Measurements from ENCODE around the gene MYT1. TPM values are rescaled to one million over a fixed set of nuclear protein-coding genes. Genes with fewer than 3 reads are reported as not detected.
"Not testable (repeated sequence)": the region's sequence is repeated elsewhere in the genome, so short reads cannot be mapped to it uniquely, and the experiment has no call there.

Gene MYT1
- total RNA-seq (0.09 TPM), polyA plus RNA-seq (ENCODE audit: insufficient read depth in 1 of 8, insufficient read length in 8 of 8, low replicate concordance in 1 of 8) (under 1 TPM; 0.04 to 0.30 (median 0.09) TPM)
- long read RNA-seq, donor 1: 0 reads
- long read RNA-seq, donor 2: 0 reads
- long read RNA-seq, donor 3: 0 reads
- long read RNA-seq, donor 4: 0 reads
- long read RNA-seq, donor 5: 0 reads
- long read RNA-seq, donor 6: 0 reads
- long read RNA-seq, donor 7: 0 reads
- long read RNA-seq, donor 8: 0 reads
- long read RNA-seq, donor 9: 0 reads
- long read RNA-seq, donor 10: 0 reads
- long read RNA-seq, donor 11: 0 reads

GRCh38 chr20:64164123-64164836, at the start of gene MYT1:
MYT1 (plus strand) TSS chr20:64164452; CDS start chr20:64198862, 34,410 bp downstream.
- Histone ChIP-seq H3K36me3 (ENCODE audit: control insufficient read depth, insufficient read depth, low read length) (no peaks in the 10 kb centered on the region), H3K27ac (ENCODE audit: low read length) (no peak within 1 kb of the TSS), H3K27me3 (ENCODE audit: control insufficient read depth, insufficient read depth, low read length) (peaks cover 64% of the 10 kb centered on the region), H3K4me1 (ENCODE audit: control insufficient read depth, insufficient read depth, low read length) (no peaks in the 10 kb centered on the region), H3K9me3 (replicated peaks; ENCODE audit: control insufficient read depth, low read depth, low read length) (no peaks in the 10 kb centered on the region), H3K4me3 (ENCODE audit: low read length) (no peak within 1 kb of the TSS)
- no peak for DNase-seq
- WGBS (ENCODE audit: insufficient coverage): 66% methylated on average over 14 of the region's 21 CpGs

GRCh38 chr20:64115171-64115911, 48.9 kb upstream of the MYT1 start:
- H3K4me1 ChIP-seq (ENCODE audit: control insufficient read depth, insufficient read depth, low read length): peaks cover 4% of the 10 kb centered on the region
- no peaks in the 10 kb centered on the region for H3K36me3 ChIP-seq (ENCODE audit: control insufficient read depth, insufficient read depth, low read length)
- 73% methylated on average over 9 of the region's 14 CpGs for WGBS (ENCODE audit: insufficient coverage)
- H3K27ac ChIP-seq (ENCODE audit: low read length): no peak overlapping the region
- peaks cover 5% of the 10 kb centered on the region for H3K27me3 ChIP-seq (ENCODE audit: control insufficient read depth, insufficient read depth, low read length)
- no peak overlapping the region for H3K4me3 ChIP-seq (ENCODE audit: low read length)
- H3K9me3 ChIP-seq (replicated peaks; ENCODE audit: control insufficient read depth, low read depth, low read length): no peaks in the 10 kb centered on the region
- no peak for DNase-seq

GRCh38 chr20:64116016-64116415, 48.2 kb upstream of the MYT1 start:
- peaks cover 5% of the 10 kb centered on the region for H3K4me1 ChIP-seq (ENCODE audit: control insufficient read depth, insufficient read depth, low read length)
- 68% methylated on average over 17 of the region's 21 CpGs for WGBS (ENCODE audit: insufficient coverage)
- no peaks in the 10 kb centered on the region for H3K9me3 ChIP-seq (replicated peaks; ENCODE audit: control insufficient read depth, low read depth, low read length)
- H3K27me3 ChIP-seq (ENCODE audit: control insufficient read depth, insufficient read depth, low read length): peaks cover 6% of the 10 kb centered on the region
- no peak for DNase-seq
- H3K4me3 ChIP-seq (ENCODE audit: low read length): no peak overlapping the region
- H3K36me3 ChIP-seq (ENCODE audit: control insufficient read depth, insufficient read depth, low read length): no peaks in the 10 kb centered on the region
- H3K27ac ChIP-seq (ENCODE audit: low read length): no peak overlapping the region

- no peak for DNase-seq
Measured at GRCh38 chr20:64116541-64117431, 47.5 kb upstream of the MYT1 start.

GRCh38 chr20:64117432-64117777, 46.8 kb upstream of the MYT1 start:
- H3K4me3 ChIP-seq (ENCODE audit: low read length); DNase-seq; H3K4me1 ChIP-seq (ENCODE audit: control insufficient read depth, insufficient read depth, low read length); H3K9me3 ChIP-seq (replicated peaks; ENCODE audit: control insufficient read depth, low read depth, low read length); H3K27ac ChIP-seq (ENCODE audit: low read length); H3K27me3 ChIP-seq (ENCODE audit: control insufficient read depth, insufficient read depth, low read length); H3K36me3 ChIP-seq (ENCODE audit: control insufficient read depth, insufficient read depth, low read length): not testable (repeated sequence)
- 92% methylated on average over 2 of the region's 6 CpGs for WGBS (ENCODE audit: insufficient coverage)

More at GRCh38 chr20:64116541-64117431, 47.5 kb upstream of the MYT1 start:
- H3K36me3 ChIP-seq (ENCODE audit: control insufficient read depth, insufficient read depth, low read length): no peaks in the 10 kb centered on the region
- H3K4me1 ChIP-seq (ENCODE audit: control insufficient read depth, insufficient read depth, low read length): peaks cover 5% of the 10 kb centered on the region
- H3K27me3 ChIP-seq (ENCODE audit: control insufficient read depth, insufficient read depth, low read length): peaks cover 11% of the 10 kb centered on the region
- H3K9me3 ChIP-seq (replicated peaks; ENCODE audit: control insufficient read depth, low read depth, low read length): no peaks in the 10 kb centered on the region
- H3K27ac ChIP-seq (ENCODE audit: low read length): no peak overlapping the region
- WGBS (ENCODE audit: insufficient coverage): 64% methylated on average over 10 of the region's 17 CpGs
- H3K4me3 ChIP-seq (ENCODE audit: low read length): no peak overlapping the region

- Histone ChIP-seq H3K27me3 (ENCODE audit: control insufficient read depth, insufficient read depth, low read length) (peaks cover 13% of the 10 kb centered on the region), H3K4me3 (ENCODE audit: low read length) (no peak overlapping the region), H3K9me3 (replicated peaks; ENCODE audit: control insufficient read depth, low read depth, low read length) (no peaks in the 10 kb centered on the region), H3K4me1 (ENCODE audit: control insufficient read depth, insufficient read depth, low read length) (peaks cover 5% of the 10 kb centered on the region), H3K27ac (ENCODE audit: low read length) (no peak overlapping the region), H3K36me3 (ENCODE audit: control insufficient read depth, insufficient read depth, low read length) (no peaks in the 10 kb centered on the region)
- no peak for DNase-seq
- WGBS (ENCODE audit: insufficient coverage): 52% methylated on average over 3 of the region's 8 CpGs
Measured at GRCh38 chr20:64119301-64119680, 45.0 kb upstream of the MYT1 start.

GRCh38 chr20:64119681-64120341, 44.4 kb upstream of the MYT1 start:
- H3K9me3 ChIP-seq (replicated peaks; ENCODE audit: control insufficient read depth, low read depth, low read length): no peaks in the 10 kb centered on the region
- 61% methylated on average over 12 of the region's 14 CpGs for WGBS (ENCODE audit: insufficient coverage)
- H3K36me3 ChIP-seq (ENCODE audit: control insufficient read depth, insufficient read depth, low read length): no peaks in the 10 kb centered on the region
- no peak overlapping the region for H3K4me3 ChIP-seq (ENCODE audit: low read length)
- peaks cover 13% of the 10 kb centered on the region for H3K27me3 ChIP-seq (ENCODE audit: control insufficient read depth, insufficient read depth, low read length)
- peaks cover 5% of the 10 kb centered on the region for H3K4me1 ChIP-seq (ENCODE audit: control insufficient read depth, insufficient read depth, low read length)
- DNase-seq: no peak
- H3K27ac ChIP-seq (ENCODE audit: low read length): no peak overlapping the region

- no peak overlapping the region for H3K4me3 ChIP-seq (ENCODE audit: low read length)
- WGBS (ENCODE audit: insufficient coverage): 79% methylated on average over 8 of the region's 12 CpGs
- H3K27me3 ChIP-seq (ENCODE audit: control insufficient read depth, insufficient read depth, low read length): peaks cover 11% of the 10 kb centered on the region
- no peaks in the 10 kb centered on the region for H3K9me3 ChIP-seq (replicated peaks; ENCODE audit: control insufficient read depth, low read depth, low read length)
- no peaks in the 10 kb centered on the region for H3K36me3 ChIP-seq (ENCODE audit: control insufficient read depth, insufficient read depth, low read length)
- DNase-seq: no peak
- no peak overlapping the region for H3K27ac ChIP-seq (ENCODE audit: low read length)
- H3K4me1 ChIP-seq (ENCODE audit: control insufficient read depth, insufficient read depth, low read length): peaks cover 5% of the 10 kb centered on the region
Measured at GRCh38 chr20:64121586-64121985, 42.7 kb upstream of the MYT1 start.

- DNase-seq; H3K4me3 ChIP-seq (ENCODE audit: low read length); H3K27ac ChIP-seq (ENCODE audit: low read length); H3K4me1 ChIP-seq (ENCODE audit: control insufficient read depth, insufficient read depth, low read length); H3K9me3 ChIP-seq (replicated peaks; ENCODE audit: control insufficient read depth, low read depth, low read length); H3K36me3 ChIP-seq (ENCODE audit: control insufficient read depth, insufficient read depth, low read length): not testable (repeated sequence)
- H3K27me3 ChIP-seq (ENCODE audit: control insufficient read depth, insufficient read depth, low read length): peaks cover 11% of the 10 kb centered on the region
- WGBS (ENCODE audit: insufficient coverage): 90% methylated on average over 10 of the region's 11 CpGs
Measured at GRCh38 chr20:64122927-64123326, 41.3 kb upstream of the MYT1 start.

Measured in muscle of leg (tissue), 16 donors.